ENCODE measurements around the gene ANKRD60.

DNA sequence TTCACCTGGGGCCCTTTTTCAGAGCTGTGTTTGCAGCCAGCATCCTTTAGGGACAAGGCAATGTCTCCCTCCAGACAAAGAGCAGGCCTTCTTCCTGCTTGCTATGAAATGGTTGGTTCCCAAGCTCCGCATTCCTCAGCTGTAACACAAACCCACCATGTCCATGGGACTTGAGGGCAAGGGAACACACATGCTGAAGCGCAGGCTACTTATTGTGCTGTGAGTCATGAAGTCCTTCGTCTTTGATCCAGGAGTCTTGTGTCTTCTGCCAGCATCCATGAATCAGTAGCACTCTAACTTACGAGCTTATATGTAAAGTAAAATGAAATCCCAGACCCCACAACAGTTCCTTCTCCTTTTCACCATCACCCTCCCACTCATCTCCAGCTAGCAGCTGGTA, 59.0 kb downstream of the ANKRD60 start:
- TF ChIP-seq, protein P1, sequence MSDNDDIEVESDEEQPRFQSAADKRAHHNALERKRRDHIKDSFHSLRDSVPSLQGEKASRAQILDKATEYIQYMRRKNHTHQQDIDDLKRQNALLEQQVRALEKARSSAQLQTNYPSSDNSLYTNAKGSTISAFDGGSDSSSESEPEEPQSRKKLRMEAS (IDR thresholded peaks at IDR 0.05): no peak
- no peak for TF ChIP-seq ZBTB7A (IDR thresholded peaks at IDR 0.05; ENCODE audit: low read depth)
- no peak for TF ChIP-seq EP300 (IDR thresholded peaks at IDR 0.05; ENCODE audit: borderline replicate concordance)
